Large intestine (tissue), 3 donors: ENCODE results near the gene HERPUD2. TPM values are rescaled to one million over a fixed set of nuclear protein-coding genes. Genes with fewer than 3 reads are reported as not detected.

Experiments
- DNase-seq, 2 donors: peaks; one replicate each; pipeline versions ENCODE4 v3.0.0 to v3.0.0-alpha.2; 2013
- H3K27ac ChIP-seq: one replicate; pipeline ENCODE4 v1.5.1; 2013; ENCODE audit warnings: low read length
- H3K27me3 ChIP-seq: 2 replicates; pipeline ENCODE4 v1.6.1; 2013; ENCODE audit warnings: low read length; ENCODE audit not compliant: control insufficient read depth, insufficient read depth
- H3K36me3 ChIP-seq: 2 replicates; pipeline ENCODE4 v1.6.1; 2013; ENCODE audit warnings: low read length; ENCODE audit not compliant: control insufficient read depth, insufficient read depth
- H3K4me1 ChIP-seq: one replicate; pipeline ENCODE4 v1.6.1; 2013; ENCODE audit warnings: low read length; ENCODE audit not compliant: control insufficient read depth, insufficient read depth
- H3K4me3 ChIP-seq: one replicate; pipeline ENCODE4 v1.5.1; 2013; ENCODE audit warnings: low read length
- H3K9me3 ChIP-seq: one replicate; pipeline ENCODE4 v1.6.1; 2013; ENCODE audit warnings: mild to moderate bottlenecking, low read depth, low read length, moderate library complexity; ENCODE audit not compliant: control insufficient read depth
- WGBS: methylation state at CpG from one replicate; pipeline ENCODE4 v1.1.5; 2013; ENCODE audit warnings: low lambda C conversion rate; ENCODE audit not compliant: insufficient coverage; 5-methylcytosine and 5-hydroxymethylcytosine counted together
- polyA plus RNA-seq: library from polyadenylated mRNA; unstranded; fragments of 120-200 nt; gene quantifications from one replicate; pipeline ENCODE4 v1.2.1, GENCODE V29; 2013

The HERPUD2 gene
- polyA plus RNA-seq, 1 donor: 23.8 TPM

- H3K27me3 ChIP-seq: no peaks in the 10 kb centered on the region
- no peak for DNase-seq
- H3K27ac ChIP-seq: no peak overlapping the region
- peaks cover 8% of the 10 kb centered on the region for H3K4me1 ChIP-seq
- H3K9me3 ChIP-seq: no peaks in the 10 kb centered on the region
- no peaks in the 10 kb centered on the region for H3K36me3 ChIP-seq
- no peak overlapping the region for H3K4me3 ChIP-seq
- WGBS: 100% methylated on average over 3 of the region's 3 CpGs
Observed at GRCh38 chr7:35726654-35727053, 31.7 kb upstream of the HERPUD2 start.

DNA sequence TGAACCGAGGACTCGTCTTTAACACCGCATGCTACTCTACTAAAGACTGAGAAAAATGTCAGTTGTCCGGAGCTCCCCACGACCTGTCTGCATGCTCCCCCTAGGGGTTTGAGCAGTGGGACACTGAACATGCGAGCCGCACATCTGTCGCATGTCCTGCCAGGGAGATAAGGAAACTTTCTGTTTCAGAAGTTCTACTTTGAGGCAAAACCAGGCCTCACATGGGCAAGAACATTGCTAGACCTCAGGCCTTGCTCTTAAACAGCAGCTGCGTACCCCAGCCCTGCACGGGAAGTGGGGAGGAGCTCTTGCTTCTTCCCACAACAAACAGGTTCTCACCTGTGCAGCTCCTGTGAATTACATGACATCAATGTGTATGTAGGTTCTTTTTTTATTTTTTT lies 30.3 kb upstream of the HERPUD2 start:
- no peak overlapping the region for H3K27ac ChIP-seq
- DNase-seq: peak in 1 of 2 donors; percentile 18
- H3K4me1 ChIP-seq: peaks cover 8% of the 10 kb centered on the region
- WGBS: no CpG with 5 or more reads among the region's 10 CpGs
- no peaks in the 10 kb centered on the region for H3K27me3 ChIP-seq
- no peaks in the 10 kb centered on the region for H3K36me3 ChIP-seq
- H3K9me3 ChIP-seq: no peaks in the 10 kb centered on the region
- H3K4me3 ChIP-seq: no peak overlapping the region

DNA sequence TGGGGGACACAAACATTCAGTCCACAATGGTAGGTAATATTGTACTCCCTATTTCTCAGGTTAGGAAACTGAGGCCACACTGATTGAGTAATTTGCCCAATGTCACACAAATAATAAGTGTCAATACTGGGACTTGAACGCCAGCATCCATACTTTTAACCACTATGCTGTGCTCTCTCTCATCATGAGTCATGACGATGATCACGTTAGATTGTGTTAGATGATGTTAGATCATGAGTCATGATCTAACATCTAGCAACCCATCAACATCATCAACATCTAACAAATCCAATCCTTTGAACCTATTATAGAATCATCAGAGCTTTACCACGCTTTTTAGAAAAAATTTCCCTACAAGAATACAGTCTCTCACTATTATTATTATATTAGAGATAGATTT lies 28.1 kb upstream of the HERPUD2 start:
- H3K4me3 ChIP-seq: no peak overlapping the region
- no peaks in the 10 kb centered on the region for H3K36me3 ChIP-seq
- WGBS: 83% methylated on average over 1 of the region's 4 CpGs
- H3K4me1 ChIP-seq: peaks cover 5% of the 10 kb centered on the region
- H3K9me3 ChIP-seq: no peaks in the 10 kb centered on the region
- no peak overlapping the region for H3K27ac ChIP-seq
- DNase-seq: no peak
- H3K27me3 ChIP-seq: no peaks in the 10 kb centered on the region

DNA sequence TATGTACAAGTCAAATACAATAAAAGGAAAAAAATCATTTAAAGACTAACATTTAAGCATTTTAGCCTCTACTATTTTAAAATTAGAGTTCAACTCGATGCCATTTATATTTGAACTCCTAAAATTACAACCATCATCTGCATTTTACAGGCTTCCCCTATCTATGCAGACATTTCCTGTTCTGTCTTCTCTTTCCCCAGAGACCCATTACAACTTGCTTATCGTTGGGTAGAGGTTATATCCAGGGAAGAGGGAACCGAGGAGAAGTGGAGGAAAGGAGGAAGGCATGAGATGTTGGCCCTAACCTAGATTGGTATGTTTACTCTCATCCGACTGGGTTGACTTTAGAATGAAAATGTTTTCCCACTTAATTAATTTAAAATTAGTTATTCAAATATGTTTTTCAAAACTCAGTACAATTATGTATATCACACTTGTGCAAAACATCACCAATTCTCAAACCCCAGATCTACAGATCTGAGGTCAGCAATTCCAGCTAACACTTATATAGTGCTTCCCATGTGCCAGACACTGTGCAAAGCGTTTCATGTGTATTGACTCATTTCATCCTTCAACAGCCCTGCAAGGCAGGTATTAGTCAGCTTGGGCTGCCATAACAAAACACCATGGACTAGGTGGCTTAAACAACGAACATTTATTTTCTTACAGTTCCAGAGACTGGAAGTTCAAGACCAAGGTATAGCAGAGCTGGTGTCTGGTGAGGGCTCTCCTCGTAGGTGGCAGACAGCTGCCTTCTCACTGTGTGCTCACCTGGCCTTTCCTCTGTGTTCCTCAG lies 27.3 kb upstream of the HERPUD2 start:
- DNase-seq: no peak
- H3K9me3 ChIP-seq: no peaks in the 10 kb centered on the region
- no peaks in the 10 kb centered on the region for H3K36me3 ChIP-seq
- no peak overlapping the region for H3K27ac ChIP-seq
- H3K4me3 ChIP-seq: no peak overlapping the region
- peaks cover 5% of the 10 kb centered on the region for H3K4me1 ChIP-seq
- no CpG with 5 or more reads among the region's 7 CpGs for WGBS
- no peaks in the 10 kb centered on the region for H3K27me3 ChIP-seq

GRCh38 chr7:35721288-35721687 lies 26.4 kb upstream of the HERPUD2 start:
- WGBS: no CpG with 5 or more reads among the region's 2 CpGs

DNA sequence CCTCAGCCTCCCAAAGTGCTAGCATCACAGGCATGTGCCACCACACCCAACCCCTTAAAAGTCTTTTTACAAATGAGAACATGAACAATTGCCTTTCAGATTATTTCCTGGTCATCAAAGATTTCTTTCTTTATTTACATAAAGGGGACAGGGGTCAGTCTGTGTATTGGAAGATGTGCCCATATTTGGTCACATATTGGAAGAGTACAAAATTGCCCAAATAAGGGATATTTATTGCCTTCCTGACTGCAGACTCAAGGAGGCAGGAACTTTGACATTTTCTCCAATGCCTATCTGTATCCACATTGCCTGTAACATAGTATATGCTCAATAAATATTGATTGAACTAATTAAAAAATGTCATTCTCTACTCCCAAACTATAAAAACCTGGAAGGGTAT lies 25.9 kb upstream of the HERPUD2 start:
- Histone ChIP-seq H3K4me1 (peaks cover 5% of the 10 kb centered on the region), H3K9me3 (no peaks in the 10 kb centered on the region), H3K27ac (no peak overlapping the region), H3K36me3 (no peaks in the 10 kb centered on the region), H3K4me3 (no peak overlapping the region), H3K27me3 (no peaks in the 10 kb centered on the region)
- DNase-seq: no peak

More at GRCh38 chr7:35721288-35721687, 26.4 kb upstream of the HERPUD2 start:
- Histone ChIP-seq H3K27me3 (no peaks in the 10 kb centered on the region), H3K4me3 (no peak overlapping the region), H3K9me3 (no peaks in the 10 kb centered on the region), H3K27ac (no peak overlapping the region), H3K36me3 (no peaks in the 10 kb centered on the region), H3K4me1 (peaks cover 5% of the 10 kb centered on the region)
- no peak for DNase-seq

GRCh38 chr7:35720032-35720431 lies 25.1 kb upstream of the HERPUD2 start:
- H3K27ac ChIP-seq: no peak overlapping the region
- no peak for DNase-seq
- no peaks in the 10 kb centered on the region for H3K36me3 ChIP-seq
- H3K9me3 ChIP-seq: no peaks in the 10 kb centered on the region
- H3K4me1 ChIP-seq: peaks cover 5% of the 10 kb centered on the region
- H3K4me3 ChIP-seq: no peak overlapping the region
- no peaks in the 10 kb centered on the region for H3K27me3 ChIP-seq
- WGBS: no CpG with 5 or more reads among the region's 1 CpG

GRCh38 chr7:35718047-35718446 lies 23.1 kb upstream of the HERPUD2 start:
- no peaks in the 10 kb centered on the region for H3K36me3 ChIP-seq
- H3K27ac ChIP-seq: no peak overlapping the region
- WGBS: 100% methylated on average over 1 of the region's 1 CpG
- no peak overlapping the region for H3K4me3 ChIP-seq
- peaks cover 5% of the 10 kb centered on the region for H3K4me1 ChIP-seq
- H3K27me3 ChIP-seq: no peaks in the 10 kb centered on the region
- no peaks in the 10 kb centered on the region for H3K9me3 ChIP-seq
- DNase-seq: no peak

- H3K4me3 ChIP-seq: no peak overlapping the region
- H3K36me3 ChIP-seq: no peaks in the 10 kb centered on the region
- H3K9me3 ChIP-seq: no peaks in the 10 kb centered on the region
- H3K27me3 ChIP-seq: no peaks in the 10 kb centered on the region
- DNase-seq: no peak
- peaks cover 5% of the 10 kb centered on the region for H3K4me1 ChIP-seq
- no peak overlapping the region for H3K27ac ChIP-seq
- no CpG with 5 or more reads among the region's 6 CpGs for WGBS
Observed at GRCh38 chr7:35717516-35717915, 22.6 kb upstream of the HERPUD2 start.

DNA sequence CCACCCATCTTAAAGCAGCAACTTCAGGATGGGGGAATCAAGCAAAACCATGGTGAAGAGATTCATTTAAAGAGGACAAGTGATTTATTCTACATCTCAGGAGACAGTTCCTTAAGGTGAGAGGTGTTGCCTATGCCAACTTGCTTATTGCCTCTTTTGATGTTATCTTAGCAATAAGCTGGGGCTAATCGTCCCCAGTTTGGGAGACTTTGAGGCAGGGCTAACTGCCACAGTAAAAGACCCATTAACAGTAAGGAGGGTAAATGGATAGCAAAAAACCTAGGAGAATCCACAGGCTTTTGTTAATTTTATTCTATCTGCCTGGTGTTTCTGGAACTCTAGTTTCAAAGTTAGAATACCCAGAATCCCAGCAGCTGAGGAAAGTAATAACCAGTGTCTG lies 22.1 kb upstream of the HERPUD2 start:
- DNase-seq: no peak
- H3K27me3 ChIP-seq: no peaks in the 10 kb centered on the region
- H3K9me3 ChIP-seq: no peaks in the 10 kb centered on the region
- WGBS: no CpG with 5 or more reads among the region's 1 CpG
- H3K27ac ChIP-seq: no peak overlapping the region
- peaks cover 5% of the 10 kb centered on the region for H3K4me1 ChIP-seq
- no peak overlapping the region for H3K4me3 ChIP-seq
- no peaks in the 10 kb centered on the region for H3K36me3 ChIP-seq
